GM23338 (cell line): Measurements from ENCODE around the gene ANKHD1. TPM values are rescaled to one million over a fixed set of nuclear protein-coding genes. Genes with fewer than 3 reads are reported as not detected.

ENCODE experiments used
- ATAC-seq: fragments of 200-7000 bp; cut with Tn5 transposase; 3 replicates; pipeline ENCODE4 v1.9.1; 2020
- DNase-seq: peaks from one replicate; pipeline ENCODE4 v3.0.0-alpha.2; 2015; ENCODE audit warnings: low spot score
- H2AFZ ChIP-seq: fragments of 200-600 bp; sonication (generic); 2 replicates; pipeline ENCODE4 v1.8.0; 2016; ENCODE audit warnings: antibody characterized with exemption, mild to moderate bottlenecking, moderate library complexity
- H3F3A ChIP-seq: fragments of 200-600 bp; sonication (generic); replicated peaks from 2 replicates; pipeline ENCODE4 v1.8.0; 2017; ENCODE audit warnings: antibody characterized with exemption, mixed run types, low read depth
- H3K27ac ChIP-seq: fragments of 200-600 bp; sonication (generic); 2 replicates; pipeline ENCODE4 v1.6.1; 2016; ENCODE audit warnings: low read depth
- H3K27me3 ChIP-seq: fragments of 200-600 bp; sonication (generic); 2 replicates; pipeline ENCODE4 v1.8.0; 2016; ENCODE audit warnings: mild to moderate bottlenecking, mixed run types, moderate library complexity; ENCODE audit not compliant: insufficient read depth
- H3K36me3 ChIP-seq: fragments of 200-600 bp; sonication (generic); 2 replicates; pipeline ENCODE4 v1.8.0; 2016; ENCODE audit warnings: mild to moderate bottlenecking; ENCODE audit not compliant: insufficient read depth
- H3K4me1 ChIP-seq: fragments of 200-600 bp; sonication (generic); 2 replicates; pipeline ENCODE4 v1.8.0; 2016; ENCODE audit warnings: mild to moderate bottlenecking, moderate library complexity; ENCODE audit not compliant: insufficient read depth
- H3K4me2 ChIP-seq: fragments of 200-600 bp; sonication (generic); 2 replicates; pipeline ENCODE4 v1.7.1; 2017; ENCODE audit warnings: mixed run types
- H3K4me3 ChIP-seq: fragments of 200-600 bp; sonication (generic); 2 replicates; pipeline ENCODE4 v1.6.1; 2016; ENCODE audit warnings: mixed run types
- H3K79me2 ChIP-seq: fragments of 200-600 bp; sonication (generic); replicated peaks from 2 replicates; pipeline ENCODE4 v1.8.0; 2017; ENCODE audit warnings: mild to moderate bottlenecking; ENCODE audit not compliant: insufficient read depth
- H3K9me2 ChIP-seq: fragments of 200-600 bp; sonication (generic); 2 replicates; pipeline ENCODE4 v1.8.0; 2017; ENCODE audit not compliant: insufficient read depth
- H4K20me1 ChIP-seq: fragments of 200-600 bp; sonication (generic); replicated peaks from 2 replicates; pipeline ENCODE4 v1.8.0; 2017; ENCODE audit warnings: mild to moderate bottlenecking; ENCODE audit not compliant: insufficient read depth
- H3K27ac Mint-ChIP-seq: 2 replicates; pipeline ENCODE4 v1.8.0; 2020; ENCODE audit warnings: inconsistent platforms, mild to moderate bottlenecking, moderate library complexity, mixed read lengths
- H3K27me3 Mint-ChIP-seq: 3 replicates; pipeline ENCODE4 v1.8.0; 2022; ENCODE audit warnings: low read depth, mild to moderate bottlenecking, moderate library complexity, mixed read lengths, inconsistent platforms; ENCODE audit not compliant: insufficient read depth, poor library complexity
- H3K36me3 Mint-ChIP-seq: 3 replicates; pipeline ENCODE4 v1.8.0; 2021; ENCODE audit warnings: low read depth, mild to moderate bottlenecking, inconsistent platforms, moderate library complexity, mixed read lengths
- H3K4me1 Mint-ChIP-seq: 3 replicates; pipeline ENCODE4 v1.8.0; 2020; ENCODE audit warnings: mild to moderate bottlenecking, inconsistent platforms, mixed read lengths
- H3K4me3 Mint-ChIP-seq: 3 replicates; pipeline ENCODE4 v1.8.0; 2021; ENCODE audit warnings: moderate library complexity, mild to moderate bottlenecking, inconsistent platforms, mixed read lengths
- H3K9me3 Mint-ChIP-seq: 3 replicates; pipeline ENCODE4 v1.8.0; 2020; ENCODE audit warnings: moderate library complexity, mild to moderate bottlenecking, inconsistent platforms, mixed read lengths
- CREB1 ChIP-seq: fragments of 250-450 bp; sonication (Bioruptor Pico); IDR thresholded peaks from 2 replicates; pipeline ENCODE4 v1.5.0; 2020; ENCODE audit warnings: low read depth, mild to moderate bottlenecking, moderate library complexity
- CTCF ChIP-seq, 2 experiments: fragments of 200-600 bp in 1 of 2; sonication (generic) in 1 of 2; conservative IDR thresholded peaks; 2 replicates each; pipeline versions ENCODE4 v1.5.1 to v1.6.1; 2016 to 2017; ENCODE audit warnings: antibody characterized with exemption in 2 of 2, low read depth in 2 of 2, mild to moderate bottlenecking in 2 of 2, moderate library complexity in 1 of 2
- EZH2 ChIP-seq: fragments of 200-600 bp; sonication (generic); IDR thresholded peaks from one replicate; pipeline ENCODE4 v1.8.0; 2017; ENCODE audit warnings: antibody characterized with exemption, mild to moderate bottlenecking, low read depth; ENCODE audit not compliant: unreplicated experiment
- JUNB ChIP-seq: IDR thresholded peaks from one replicate; pipeline ENCODE4 v1.6.1; 2016; ENCODE audit warnings: antibody characterized with exemption; ENCODE audit not compliant: unreplicated experiment
- NANOG ChIP-seq: IDR thresholded peaks from 2 replicates; pipeline ENCODE4 v1.6.1; 2016; ENCODE audit warnings: antibody characterized with exemption, borderline replicate concordance
- REST ChIP-seq: IDR thresholded peaks from one replicate; pipeline ENCODE4 v1.6.1; 2018; ENCODE audit warnings: antibody characterized with exemption; ENCODE audit not compliant: unreplicated experiment
- STAT1 ChIP-seq: IDR thresholded peaks from one replicate; pipeline ENCODE4 v1.6.1; 2016; ENCODE audit warnings: antibody characterized with exemption; ENCODE audit not compliant: unreplicated experiment
- ZNF331 ChIP-seq: fragments of 250-450 bp; sonication (Bioruptor Pico); IDR thresholded peaks from 2 replicates; pipeline ENCODE4 v1.5.0; 2020; ENCODE audit warnings: low read depth, mild to moderate bottlenecking, moderate library complexity
- ZNF462 ChIP-seq: fragments of 250-450 bp; sonication (Bioruptor Pico); IDR thresholded peaks from 2 replicates; pipeline ENCODE4 v1.5.0; 2020; ENCODE audit warnings: mild to moderate bottlenecking, moderate library complexity
- polyA plus RNA-seq: library from polyadenylated mRNA; unstranded; fragments of >200 nt; fragmentation: Nextera tagmentation; extraction: Ambion mirVana; gene quantifications from 2 replicates; pipeline ENCODE4 v1.2.1, GENCODE V29; 2016
- total RNA-seq: library from RNA; depleted of rRNA; stranded (reverse); fragments of >200 nt; shearing (Covaris generic); gene quantifications from 2 replicates; pipeline ENCODE4 v1.2.3, GENCODE V29; 2014

The ANKHD1 gene
- total and polyA plus RNA-seq, 2 experiments from 2014 or later = 73.0 to 119 TPM

GRCh38 chr5:140488914-140489313 lies 87.3 kb downstream of the ANKHD1 start:
- Histone ChIP-seq H3K79me2 (no peaks in the 10 kb centered on the region), H3K9me2 (no peaks in the 10 kb centered on the region), H3K4me1 (no peaks in the 10 kb centered on the region), H4K20me1 (no peaks in the 10 kb centered on the region), H2AFZ (no peak overlapping the region), H3F3A (no peaks in the 10 kb centered on the region), H3K36me3 (peaks cover 19% of the 10 kb centered on the region; the same call in 1 of the 2 replicates), H3K27ac (no peak overlapping the region; the same call in 1 of the 2 replicates), H3K4me2 (no peak overlapping the region), H3K27me3 (no peaks in the 10 kb centered on the region), H3K4me3 (no peak overlapping the region)
- H3K4me3 Mint-ChIP-seq = no peak overlapping the region
- ATAC-seq (0 out of 3 replicates have a peak, but pooled peaks have one; percentile 38), DNase-seq (no peak)
- TF ChIP-seq JUNB (no peak), REST (no peak), CTCF (conservative IDR thresholded peaks at IDR 0.05; ENCODE audit: low read depth in 2 of 2) (no peak), ZNF331 (no peak), EZH2 (no peak), STAT1 (no peak), CREB1 (no peak), NANOG (no peak), ZNF462 (CRISPR knock-in tag) (no peak)
- H3K4me1 Mint-ChIP-seq = no peaks in the 10 kb centered on the region
- peaks cover 28% of the 10 kb centered on the region; the same call in 2 of the 3 replicates for H3K36me3 Mint-ChIP-seq
- no peaks in the 10 kb centered on the region for H3K9me3 Mint-ChIP-seq
- peaks cover 2% of the 10 kb centered on the region for H3K27me3 Mint-ChIP-seq
- H3K27ac Mint-ChIP-seq = no peak overlapping the region
